Measurements from ENCODE around the gene CCNI2.

GRCh38 chr5:132768485-132768868, 21.3 kb downstream of the CCNI2 start:
- TF ChIP-seq CTCF (IDR thresholded peaks at IDR 0.05) (no peak), ZFX (IDR thresholded peaks at IDR 0.05; ENCODE audit: borderline replicate concordance) (no peak)

Data from 22Rv1 (cell line).